Pericardium fibroblast (primary cell): ENCODE results near the gene CRTAC1. TPM values are rescaled to one million over a fixed set of nuclear protein-coding genes. Genes with fewer than 3 reads are reported as not detected.

Experiments used
- total RNA-seq: library from RNA; depleted of rRNA; stranded (reverse); fragments of >200 nt; gene quantifications from 2 replicates; pipeline ENCODE4 v1.2.3, GENCODE V29; 2015

Gene CRTAC1, protein sequence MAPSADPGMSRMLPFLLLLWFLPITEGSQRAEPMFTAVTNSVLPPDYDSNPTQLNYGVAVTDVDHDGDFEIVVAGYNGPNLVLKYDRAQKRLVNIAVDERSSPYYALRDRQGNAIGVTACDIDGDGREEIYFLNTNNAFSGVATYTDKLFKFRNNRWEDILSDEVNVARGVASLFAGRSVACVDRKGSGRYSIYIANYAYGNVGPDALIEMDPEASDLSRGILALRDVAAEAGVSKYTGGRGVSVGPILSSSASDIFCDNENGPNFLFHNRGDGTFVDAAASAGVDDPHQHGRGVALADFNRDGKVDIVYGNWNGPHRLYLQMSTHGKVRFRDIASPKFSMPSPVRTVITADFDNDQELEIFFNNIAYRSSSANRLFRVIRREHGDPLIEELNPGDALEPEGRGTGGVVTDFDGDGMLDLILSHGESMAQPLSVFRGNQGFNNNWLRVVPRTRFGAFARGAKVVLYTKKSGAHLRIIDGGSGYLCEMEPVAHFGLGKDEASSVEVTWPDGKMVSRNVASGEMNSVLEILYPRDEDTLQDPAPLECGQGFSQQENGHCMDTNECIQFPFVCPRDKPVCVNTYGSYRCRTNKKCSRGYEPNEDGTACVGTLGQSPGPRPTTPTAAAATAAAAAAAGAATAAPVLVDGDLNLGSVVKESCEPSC
- 0.12 TPM in 1 of 2 replicates, not detected in the other for total RNA-seq

DNA sequence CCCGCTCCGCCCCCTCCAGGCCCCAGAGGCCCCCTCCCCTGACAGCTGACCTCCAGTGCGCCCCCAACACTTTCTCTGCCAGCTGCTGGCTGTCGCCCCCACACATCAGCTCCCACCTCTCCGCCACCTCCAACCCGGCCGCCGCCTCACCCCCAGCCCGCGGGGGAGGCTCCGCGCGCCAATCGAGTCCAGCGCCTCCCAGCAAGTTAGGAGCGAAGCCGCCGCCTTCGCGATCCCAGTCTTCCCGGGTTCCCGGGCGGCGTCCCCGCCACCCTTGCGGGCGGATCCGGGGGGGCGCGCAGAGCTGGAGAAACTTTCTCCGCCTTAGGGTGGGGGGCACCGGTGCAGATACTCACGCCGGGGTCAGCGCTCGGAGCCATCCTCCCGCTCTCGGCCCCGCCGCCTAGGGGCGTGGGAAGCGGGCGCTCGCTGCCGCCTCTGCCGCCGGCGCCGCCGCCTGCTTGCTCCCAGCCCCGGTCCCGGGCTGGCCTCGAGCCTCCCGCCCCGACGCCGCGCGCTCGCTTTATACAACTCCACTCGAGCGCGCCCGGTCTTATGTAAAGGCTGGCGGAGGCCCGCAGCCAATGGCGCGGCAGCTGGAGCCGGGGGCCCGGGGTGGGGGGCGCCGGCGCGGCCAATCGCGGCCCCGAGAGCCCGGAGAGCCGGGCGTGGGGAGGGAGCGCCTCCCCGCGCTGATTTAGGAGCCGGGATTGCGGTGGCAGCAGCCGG is at the start of gene CRTAC1:
Gene CRTAC1 (minus strand): TSS at position 529 of the 729 bp plus-strand sequence. CDS start 149 bp downstream, at position 380.

DNA sequence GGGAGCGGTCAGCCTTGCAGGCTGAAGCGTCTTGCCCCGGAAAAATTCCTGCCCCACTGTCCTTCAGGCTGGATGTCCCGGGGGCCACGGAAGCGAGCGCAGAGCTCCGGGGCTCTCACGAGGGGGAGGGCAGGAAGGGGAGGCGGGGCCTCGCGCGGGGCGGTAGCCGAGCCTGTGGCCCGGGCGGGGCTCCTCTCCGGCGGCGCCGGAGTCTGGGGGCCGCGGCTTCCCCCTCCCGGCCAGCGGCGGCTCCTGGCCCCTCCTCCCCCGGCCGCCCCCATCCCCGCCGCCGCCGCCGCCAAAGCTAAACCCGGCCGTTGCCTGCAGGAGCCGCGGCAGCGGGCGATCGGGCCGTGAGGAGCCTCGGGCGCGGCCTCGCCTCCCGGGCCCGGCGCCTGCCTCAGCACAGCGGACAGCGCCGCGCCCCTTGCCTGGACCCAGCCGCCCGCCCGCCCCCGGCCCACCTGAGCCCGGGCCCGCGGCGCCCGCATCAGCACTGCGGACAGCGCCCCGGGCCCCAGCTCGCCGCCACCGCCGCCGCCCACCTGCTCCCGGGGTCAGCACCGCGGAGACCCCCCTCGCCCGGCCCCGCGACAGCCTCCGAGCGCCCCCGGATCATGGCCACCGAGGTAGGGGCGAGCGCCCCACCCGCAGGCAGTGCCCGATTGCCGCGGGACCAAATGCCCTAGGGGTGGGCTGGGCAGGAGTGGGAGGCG is 180.6 kb downstream of the CRTAC1 start, which contains the start of gene GOLGA7B:
Gene GOLGA7B (plus strand): TSS at position 157 of the 716 bp plus-strand sequence. CDS start 461 bp downstream, at position 618.

Other genes starting within 250 kb of the CRTAC1 start
- gene GOLGA7B, start 180.8 kb downstream of the CRTAC1 start, total RNA-seq, result not detected in 2 replicates
- gene R3HCC1L, start 104.0 kb upstream of the CRTAC1 start, total RNA-seq, result 6.3 and 7.6 TPM in 2 replicates
- gene LOXL4, start 237.6 kb upstream of the CRTAC1 start, total RNA-seq, result 6.8 and 12.5 TPM in 2 replicates